Mucosa of rectum (tissue), 2 donors: ENCODE results near the gene MAP1LC3C.

ENCODE experiments used
- H3K27ac ChIP-seq, 2 donors: one replicate each; pipeline ENCODE4 v1.7.0; 2013; ENCODE audit warnings: inconsistent platforms in 2 of 2, low read depth in 2 of 2, low read length in 2 of 2
- H3K27me3 ChIP-seq, 2 donors: one replicate each; pipeline ENCODE4 v1.7.0; 2013; ENCODE audit warnings: low read length in 2 of 2; ENCODE audit not compliant: control insufficient read depth in 2 of 2, insufficient read depth in 2 of 2
- H3K36me3 ChIP-seq, 2 donors: one replicate each; pipeline ENCODE4 v1.7.0; 2013; ENCODE audit warnings: low read length in 2 of 2; ENCODE audit not compliant: control insufficient read depth in 2 of 2, insufficient read depth in 2 of 2
- H3K4me1 ChIP-seq, 2 donors: one replicate each; pipeline ENCODE4 v1.7.0; 2013; ENCODE audit warnings: low read length in 2 of 2, mild to moderate bottlenecking in 1 of 2; ENCODE audit not compliant: control insufficient read depth in 2 of 2, insufficient read depth in 2 of 2
- H3K4me3 ChIP-seq, 2 donors: one replicate each; pipeline ENCODE4 v1.7.0; 2013; ENCODE audit warnings: low read length in 2 of 2
- H3K9ac ChIP-seq, 2 donors: one replicate each; pipeline ENCODE4 v1.7.0; 2013; ENCODE audit warnings: low read length in 2 of 2, low read depth in 1 of 2, mild to moderate bottlenecking in 1 of 2
- H3K9me3 ChIP-seq, 2 donors: one replicate each; pipeline ENCODE4 v1.7.0; 2013; ENCODE audit warnings: low read length in 2 of 2; ENCODE audit not compliant: control insufficient read depth in 2 of 2
- donor health status: healthy.
- donor health status: Normal muscosa, but diverticular disease.

The MAP1LC3C gene

DNA sequence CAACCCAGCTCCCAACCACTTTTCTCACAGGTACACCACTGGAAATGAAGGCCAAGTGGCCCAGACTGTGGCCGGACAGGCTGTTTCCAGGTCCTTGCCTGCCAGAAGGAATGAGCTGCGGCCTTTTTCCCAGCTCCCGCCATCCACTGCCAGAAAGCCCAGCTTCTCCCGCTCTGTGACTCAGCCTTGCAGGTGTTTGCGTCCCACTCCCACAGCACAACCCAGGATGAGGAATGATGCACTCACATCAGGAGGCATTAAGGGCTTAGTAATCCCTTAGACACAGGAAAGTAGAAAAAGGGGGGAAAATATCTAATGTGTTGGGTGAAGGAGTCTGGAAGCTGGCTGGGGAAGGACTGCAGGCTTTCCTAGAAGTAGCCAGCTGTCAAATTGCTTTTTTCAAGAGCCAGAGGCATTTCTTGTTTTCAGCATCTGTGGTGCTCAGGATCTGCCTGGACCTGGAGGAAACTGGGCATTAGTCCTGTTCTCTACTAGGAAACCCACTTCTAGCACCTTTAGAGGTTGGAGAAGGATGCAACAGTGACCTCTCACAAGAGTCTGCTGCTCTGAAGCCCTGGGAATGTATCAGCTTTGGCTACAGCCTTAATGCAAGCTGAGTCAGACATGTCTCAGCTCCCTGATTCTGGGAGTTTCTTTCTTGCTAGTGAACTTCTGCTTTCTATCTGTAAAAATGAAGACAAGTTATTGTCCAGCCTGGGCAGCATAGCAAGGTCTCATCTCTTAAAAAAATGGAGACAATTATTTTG is 13.2 kb upstream of the MAP1LC3C start:
- H3K9me3 ChIP-seq, result no peaks in the 10 kb centered on the region
- peaks cover 0 to 3% of the 10 kb centered on the region in 2 donors for H3K27me3 ChIP-seq
- H3K4me1 ChIP-seq, result no peaks in the 10 kb centered on the region
- no peak overlapping the region for H3K27ac ChIP-seq
- H3K36me3 ChIP-seq, result no peaks in the 10 kb centered on the region
- no peak overlapping the region for H3K4me3 ChIP-seq
- no peak overlapping the region for H3K9ac ChIP-seq

DNA sequence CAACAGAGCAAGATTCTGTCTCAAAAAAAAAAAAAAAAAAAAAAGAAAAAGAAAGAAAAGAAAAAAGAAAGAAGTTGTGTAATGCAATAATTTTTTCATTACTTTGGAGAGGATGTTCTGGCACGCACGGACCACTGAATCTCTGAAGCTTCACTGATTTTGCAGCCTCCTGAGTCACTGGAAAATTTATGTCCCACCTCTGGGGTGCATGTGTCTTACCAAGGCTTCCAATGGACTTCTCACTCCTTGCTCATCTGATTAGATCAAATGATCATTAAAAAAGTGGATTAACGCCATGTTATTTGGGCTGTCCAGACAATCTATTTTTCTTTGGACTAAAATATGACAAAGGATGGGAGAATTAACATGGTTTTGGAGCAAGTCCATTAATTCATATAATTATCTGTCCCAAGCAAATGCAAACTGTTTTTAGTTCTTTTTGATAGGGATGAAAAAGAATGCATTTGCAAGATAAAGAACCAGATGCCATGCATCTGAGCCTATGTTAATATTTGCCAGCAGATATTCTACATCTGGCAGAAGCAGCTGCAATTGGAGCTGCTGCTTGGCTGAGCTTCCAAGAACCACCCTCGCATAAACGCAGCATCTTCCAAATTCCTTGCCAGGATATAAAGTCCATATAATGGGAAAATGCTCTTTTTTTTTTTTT is 10.1 kb upstream of the MAP1LC3C start:
- Histone ChIP-seq H3K9me3 (no peaks in the 10 kb centered on the region), H3K36me3 (no peaks in the 10 kb centered on the region), H3K4me1 (no peaks in the 10 kb centered on the region), H3K27me3 (peaks cover 0 to 3% of the 10 kb centered on the region in 2 donors), H3K27ac (no peak overlapping the region), H3K4me3 (no peak overlapping the region), H3K9ac (no peak overlapping the region)

DNA sequence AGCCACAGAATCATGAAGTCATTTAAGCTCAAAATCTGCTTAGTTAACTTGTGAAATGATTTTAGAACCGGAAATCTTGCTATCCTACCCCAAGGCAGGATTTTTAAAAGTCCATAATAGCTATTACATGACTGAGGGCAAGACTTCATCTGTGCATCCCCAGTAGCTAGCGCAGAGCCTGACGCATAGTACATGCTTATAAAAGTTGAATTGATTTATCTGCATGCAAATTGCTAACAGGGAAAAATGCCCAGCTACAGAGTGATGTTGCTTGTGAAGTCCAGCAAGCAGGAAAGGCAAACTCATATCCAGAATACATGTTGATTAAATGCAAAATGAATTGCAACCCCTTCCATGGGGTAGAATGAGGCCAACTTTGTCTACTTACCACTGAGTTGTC is 8.1 kb upstream of the MAP1LC3C start:
- Histone ChIP-seq H3K4me3 (no peak overlapping the region), H3K9me3 (no peaks in the 10 kb centered on the region), H3K36me3 (no peaks in the 10 kb centered on the region), H3K27me3 (peaks cover 0 to 3% of the 10 kb centered on the region in 2 donors), H3K4me1 (no peaks in the 10 kb centered on the region), H3K9ac (no peak overlapping the region), H3K27ac (no peak overlapping the region)

- H3K4me1 ChIP-seq, result no peaks in the 10 kb centered on the region
- H3K9ac ChIP-seq, result no peak overlapping the region
- H3K27ac ChIP-seq, result no peak overlapping the region
- no peaks in the 10 kb centered on the region for H3K9me3 ChIP-seq
- peaks cover 0 to 3% of the 10 kb centered on the region in 2 donors for H3K27me3 ChIP-seq
- no peak overlapping the region for H3K4me3 ChIP-seq
- no peaks in the 10 kb centered on the region for H3K36me3 ChIP-seq
These were observed 7.1 kb upstream of the MAP1LC3C start for GRCh38 chr1:242005866-242006535.

- Histone ChIP-seq H3K4me3 (no peak overlapping the region), H3K9ac (no peak overlapping the region), H3K27me3 (peaks cover 0 to 3% of the 10 kb centered on the region in 2 donors), H3K27ac (no peak overlapping the region), H3K36me3 (no peaks in the 10 kb centered on the region), H3K4me1 (no peaks in the 10 kb centered on the region), H3K9me3 (no peaks in the 10 kb centered on the region)
These were observed 6.0 kb upstream of the MAP1LC3C start for GRCh38 chr1:242004751-242005495.

- peaks cover 2 to 4% of the 10 kb centered on the region in 2 donors for H3K4me1 ChIP-seq
- no peak overlapping the region for H3K4me3 ChIP-seq
- H3K9ac ChIP-seq, result no peak overlapping the region
- H3K27ac ChIP-seq, result no peak overlapping the region
- H3K36me3 ChIP-seq, result no peaks in the 10 kb centered on the region
- no peaks in the 10 kb centered on the region for H3K27me3 ChIP-seq
- no peaks in the 10 kb centered on the region for H3K9me3 ChIP-seq
These were observed 3.6 kb upstream of the MAP1LC3C start for GRCh38 chr1:242002510-242002909.

DNA sequence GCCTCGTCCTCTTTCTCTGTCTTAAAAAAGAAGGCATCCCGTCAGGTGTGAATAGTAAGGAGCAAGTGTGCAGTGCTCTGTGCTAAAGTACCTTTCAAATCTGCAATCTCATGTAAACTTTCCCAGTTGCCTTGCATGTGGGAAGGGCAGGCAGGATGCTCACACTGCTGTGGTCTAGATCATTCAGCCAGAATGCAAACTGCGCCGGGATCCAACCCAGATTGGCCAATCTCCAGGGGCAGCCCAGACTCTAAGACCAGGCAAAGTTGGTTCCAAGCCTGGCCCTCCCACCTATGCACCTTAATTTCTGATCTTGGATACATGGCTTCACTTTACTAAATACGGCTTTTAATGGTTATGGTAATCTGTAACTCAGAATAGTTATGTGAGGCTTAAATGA is 3.2 kb upstream of the MAP1LC3C start:
- peaks cover 2 to 4% of the 10 kb centered on the region in 2 donors for H3K4me1 ChIP-seq
- no peak overlapping the region for H3K27ac ChIP-seq
- H3K9me3 ChIP-seq, result no peaks in the 10 kb centered on the region
- H3K9ac ChIP-seq, result no peak overlapping the region
- no peaks in the 10 kb centered on the region for H3K36me3 ChIP-seq
- no peak overlapping the region for H3K4me3 ChIP-seq
- no peaks in the 10 kb centered on the region for H3K27me3 ChIP-seq

DNA sequence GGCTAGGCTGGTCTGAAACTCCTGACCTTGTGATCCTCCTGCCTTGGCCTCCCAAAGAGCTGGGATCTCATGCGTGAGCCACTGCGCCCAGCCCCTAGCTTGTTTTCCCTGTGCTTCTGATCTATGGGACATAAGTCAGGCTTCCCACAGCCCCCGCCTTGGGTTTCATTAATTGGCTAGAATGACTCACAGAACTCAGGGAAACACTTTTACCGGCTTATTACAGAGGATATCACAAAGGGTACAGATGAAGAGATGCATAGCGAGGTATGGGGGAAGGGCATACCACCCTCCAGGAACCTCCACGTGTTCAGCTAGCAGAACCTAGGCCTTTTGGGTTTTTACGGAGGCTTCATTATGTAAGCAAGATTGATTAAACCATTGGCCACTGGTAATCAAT is 1.5 kb upstream of the MAP1LC3C start:
- Histone ChIP-seq H3K9ac (no peak overlapping the region), H3K27me3 (no peaks in the 10 kb centered on the region), H3K9me3 (no peaks in the 10 kb centered on the region), H3K4me3 (no peak overlapping the region), H3K27ac (no peak overlapping the region), H3K4me1 (peaks cover 2 to 4% of the 10 kb centered on the region in 2 donors), H3K36me3 (no peaks in the 10 kb centered on the region)

- Histone ChIP-seq H3K9me3 (no peaks in the 10 kb centered on the region), H3K36me3 (no peaks in the 10 kb centered on the region), H3K4me1 (peaks cover 2 to 4% of the 10 kb centered on the region in 2 donors), H3K27me3 (no peaks in the 10 kb centered on the region), H3K4me3 (peak overlapping the region; percentile 50 to 76), H3K27ac (no peak overlapping the region), H3K9ac (peak overlapping the region in 1 of 2 donors; percentile 9)
These were observed 431 bp downstream of the MAP1LC3C start for GRCh38 chr1:241998412-241998921.
